ENCODE data around the gene ATP6V0E1.

DNA sequence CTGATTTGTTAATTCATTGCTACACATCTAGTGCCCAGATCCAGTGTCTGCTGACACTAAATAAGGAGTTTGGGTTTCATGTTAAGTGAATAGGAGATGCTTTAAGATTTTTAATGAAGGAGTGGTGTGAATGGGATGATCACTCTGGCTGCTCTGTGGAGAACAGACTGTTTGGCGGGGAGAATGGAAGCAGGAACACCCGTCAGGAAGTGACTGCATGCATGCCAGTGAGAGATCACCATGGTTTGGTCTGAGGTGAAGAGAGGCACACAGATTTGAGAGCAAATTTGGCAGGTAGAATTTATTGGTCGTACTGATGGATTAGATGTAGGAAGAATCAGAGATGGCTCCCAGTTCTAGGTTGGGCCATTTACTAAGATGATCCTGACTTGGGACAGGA, 19.8 kb downstream of the ATP6V0E1 start:
- TF ChIP-seq, protein P1, sequence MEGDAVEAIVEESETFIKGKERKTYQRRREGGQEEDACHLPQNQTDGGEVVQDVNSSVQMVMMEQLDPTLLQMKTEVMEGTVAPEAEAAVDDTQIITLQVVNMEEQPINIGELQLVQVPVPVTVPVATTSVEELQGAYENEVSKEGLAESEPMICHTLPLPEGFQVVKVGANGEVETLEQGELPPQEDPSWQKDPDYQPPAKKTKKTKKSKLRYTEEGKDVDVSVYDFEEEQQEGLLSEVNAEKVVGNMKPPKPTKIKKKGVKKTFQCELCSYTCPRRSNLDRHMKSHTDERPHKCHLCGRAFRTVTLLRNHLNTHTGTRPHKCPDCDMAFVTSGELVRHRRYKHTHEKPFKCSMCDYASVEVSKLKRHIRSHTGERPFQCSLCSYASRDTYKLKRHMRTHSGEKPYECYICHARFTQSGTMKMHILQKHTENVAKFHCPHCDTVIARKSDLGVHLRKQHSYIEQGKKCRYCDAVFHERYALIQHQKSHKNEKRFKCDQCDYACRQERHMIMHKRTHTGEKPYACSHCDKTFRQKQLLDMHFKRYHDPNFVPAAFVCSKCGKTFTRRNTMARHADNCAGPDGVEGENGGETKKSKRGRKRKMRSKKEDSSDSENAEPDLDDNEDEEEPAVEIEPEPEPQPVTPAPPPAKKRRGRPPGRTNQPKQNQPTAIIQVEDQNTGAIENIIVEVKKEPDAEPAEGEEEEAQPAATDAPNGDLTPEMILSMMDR (IDR thresholded peaks at IDR 0.05), result no peak
- TF ChIP-seq POLR2A (IDR thresholded peaks at IDR 0.05), result no peak

Measured in body of pancreas (tissue), 4 donors.